OCI-LY3 (cell line): ENCODE results near the gene PSMD12.

ENCODE experiments used
- H2AFZ ChIP-seq: fragments of 200-600, 300-600 bp; shearing (Covaris generic); 2 replicates; pipeline ENCODE4 v1.6.0; 2014; ENCODE audit warnings: antibody characterized with exemption, low read depth, low read length
- H3K27ac ChIP-seq: fragments of 200-600, 300-600 bp; sonication (generic); 2 replicates; pipeline ENCODE4 v1.5.1; 2014; ENCODE audit warnings: mild to moderate bottlenecking, low read length, moderate library complexity, mixed read lengths
- H3K27me3 ChIP-seq: fragments of 200-600, 300-600 bp; sonication (generic); 2 replicates; pipeline ENCODE4 v1.6.1; 2014; ENCODE audit warnings: low read depth, low read length, mixed read lengths
- H3K36me3 ChIP-seq: fragments of 200-600, 300-600 bp; sonication (generic); replicated peaks from 2 replicates; pipeline ENCODE3; 2014; ENCODE audit warnings: low read depth, low read length, mixed read lengths
- H3K4me1 ChIP-seq: fragments of 300-600, 200-600 bp; sonication (generic); 2 replicates; pipeline ENCODE4 v1.6.1; 2014; ENCODE audit warnings: low read length, mixed read lengths
- H3K4me2 ChIP-seq: fragments of 200-600, 300-600 bp; sonication (generic); 2 replicates; pipeline ENCODE4 v1.6.1; 2014; ENCODE audit warnings: low read length, mixed read lengths
- H3K4me3 ChIP-seq: fragments of 300-600, 200-600 bp; sonication (generic); 2 replicates; pipeline ENCODE4 v1.5.1; 2014; ENCODE audit warnings: antibody characterized with exemption, mild to moderate bottlenecking, low read length, moderate library complexity
- H3K79me2 ChIP-seq: fragments of 300-600, 200-600 bp; shearing (Covaris generic); 2 replicates; pipeline ENCODE4 v1.6.1; 2014; ENCODE audit warnings: mild to moderate bottlenecking, low read length, mixed read lengths
- H3K9ac ChIP-seq: fragments of 300-600, 200-600 bp; shearing (Covaris generic); 2 replicates; pipeline ENCODE4 v1.6.0; 2014; ENCODE audit warnings: mild to moderate bottlenecking, low read length, moderate library complexity
- H3K9me3 ChIP-seq: fragments of 200-600, 300-600 bp; shearing (Covaris generic); 2 replicates; pipeline ENCODE4 v1.6.1; 2014; ENCODE audit warnings: low read length, mixed read lengths; ENCODE audit not compliant: insufficient read depth
- H4K20me1 ChIP-seq: fragments of 200-600, 300-600 bp; sonication (generic); 2 replicates; pipeline ENCODE4 v1.6.1; 2016; ENCODE audit warnings: low read length, mixed read lengths; ENCODE audit not compliant: insufficient read depth
- EZH2phosphoT487 ChIP-seq: fragments of 200-600 bp; shearing (Covaris generic); IDR thresholded peaks from 2 replicates; pipeline ENCODE4 v1.6.1; 2018; ENCODE audit warnings: antibody characterized with exemption, mixed run types, low read depth
- TF ChIP-seq, protein P1 (sequence below): fragments of 200-600, 300-600 bp; sonication (generic); IDR thresholded peaks from 2 replicates; pipeline ENCODE4 v1.5.1; 2014; ENCODE audit warnings: antibody characterized with exemption, low read length, low read depth

PSMD12 gene

GRCh38 chr17:67365738-67366192, 612 bp downstream of the PSMD12 start:
- Histone ChIP-seq H4K20me1 (peaks cover 34% of the 10 kb centered on the region), H3K79me2 (peaks cover 57% of the 10 kb centered on the region), H3K27ac (peak overlapping the region; percentile 53), H3K9me3 (no peaks in the 10 kb centered on the region), H3K36me3 (peaks cover 15% of the 10 kb centered on the region), H3K4me3 (peak overlapping the region; percentile 96), H3K9ac (peak overlapping the region; percentile 82), H3K4me1 (peaks cover 17% of the 10 kb centered on the region), H3K4me2 (peak overlapping the region; percentile 89), H3K27me3 (no peaks in the 10 kb centered on the region), H2AFZ (no peak overlapping the region)
- TF ChIP-seq, protein P1, sequence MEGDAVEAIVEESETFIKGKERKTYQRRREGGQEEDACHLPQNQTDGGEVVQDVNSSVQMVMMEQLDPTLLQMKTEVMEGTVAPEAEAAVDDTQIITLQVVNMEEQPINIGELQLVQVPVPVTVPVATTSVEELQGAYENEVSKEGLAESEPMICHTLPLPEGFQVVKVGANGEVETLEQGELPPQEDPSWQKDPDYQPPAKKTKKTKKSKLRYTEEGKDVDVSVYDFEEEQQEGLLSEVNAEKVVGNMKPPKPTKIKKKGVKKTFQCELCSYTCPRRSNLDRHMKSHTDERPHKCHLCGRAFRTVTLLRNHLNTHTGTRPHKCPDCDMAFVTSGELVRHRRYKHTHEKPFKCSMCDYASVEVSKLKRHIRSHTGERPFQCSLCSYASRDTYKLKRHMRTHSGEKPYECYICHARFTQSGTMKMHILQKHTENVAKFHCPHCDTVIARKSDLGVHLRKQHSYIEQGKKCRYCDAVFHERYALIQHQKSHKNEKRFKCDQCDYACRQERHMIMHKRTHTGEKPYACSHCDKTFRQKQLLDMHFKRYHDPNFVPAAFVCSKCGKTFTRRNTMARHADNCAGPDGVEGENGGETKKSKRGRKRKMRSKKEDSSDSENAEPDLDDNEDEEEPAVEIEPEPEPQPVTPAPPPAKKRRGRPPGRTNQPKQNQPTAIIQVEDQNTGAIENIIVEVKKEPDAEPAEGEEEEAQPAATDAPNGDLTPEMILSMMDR = no peak
- no peak for TF ChIP-seq EZH2phosphoT487

- H2AFZ ChIP-seq = no peak overlapping the region
- TF ChIP-seq EZH2phosphoT487 = no peak
- TF ChIP-seq, protein P1 = no peak
- H3K27me3 ChIP-seq = no peaks in the 10 kb centered on the region
- H3K36me3 ChIP-seq = peaks cover 21% of the 10 kb centered on the region
- H3K9ac ChIP-seq = peak overlapping the region; percentile 82
- H3K4me3 ChIP-seq = peak overlapping the region; percentile 96
- peaks cover 64% of the 10 kb centered on the region for H3K79me2 ChIP-seq
- H3K4me2 ChIP-seq = peak overlapping the region; percentile 89
- H4K20me1 ChIP-seq = peaks cover 39% of the 10 kb centered on the region
- H3K4me1 ChIP-seq = peaks cover 18% of the 10 kb centered on the region
- H3K9me3 ChIP-seq = no peaks in the 10 kb centered on the region
- H3K27ac ChIP-seq = peak overlapping the region; percentile 53
Measured at GRCh38 chr17:67364847-67365737, 1.3 kb downstream of the PSMD12 start.

DNA sequence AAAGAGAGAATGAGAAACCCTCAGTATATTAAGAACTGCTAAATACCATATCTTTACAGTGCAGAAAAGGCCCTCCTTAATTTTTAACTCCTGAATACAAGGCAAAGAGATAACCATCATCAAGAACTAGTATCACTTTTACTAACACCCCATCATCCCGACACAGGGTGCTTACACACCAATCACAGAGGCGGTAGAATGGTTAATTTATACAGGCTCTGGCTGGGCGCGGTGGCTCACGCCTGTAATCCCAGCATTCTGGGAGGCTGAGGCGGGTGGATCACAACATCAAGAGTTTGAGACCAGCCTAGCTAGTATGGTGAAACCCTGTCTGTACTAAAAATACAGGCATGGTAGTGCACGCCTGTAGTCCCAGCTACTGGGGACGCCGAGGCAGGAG, 4.2 kb downstream of the PSMD12 start:
- H3K79me2 ChIP-seq = peaks cover 92% of the 10 kb centered on the region
- no peaks in the 10 kb centered on the region for H3K27me3 ChIP-seq
- no peak overlapping the region for H3K9ac ChIP-seq
- TF ChIP-seq EZH2phosphoT487 = no peak
- TF ChIP-seq, protein P1 = no peak
- no peak overlapping the region for H2AFZ ChIP-seq
- H3K4me3 ChIP-seq = no peak overlapping the region
- H3K9me3 ChIP-seq = no peaks in the 10 kb centered on the region
- H3K27ac ChIP-seq = no peak overlapping the region
- peaks cover 47% of the 10 kb centered on the region for H4K20me1 ChIP-seq
- peaks cover 20% of the 10 kb centered on the region for H3K4me1 ChIP-seq
- peaks cover 23% of the 10 kb centered on the region for H3K36me3 ChIP-seq
- H3K4me2 ChIP-seq = no peak overlapping the region

GRCh38 chr17:67360880-67361279, 5.5 kb downstream of the PSMD12 start:
- Histone ChIP-seq H3K27me3 (no peaks in the 10 kb centered on the region), H3K4me3 (no peak overlapping the region), H4K20me1 (peaks cover 47% of the 10 kb centered on the region), H3K4me1 (peaks cover 16% of the 10 kb centered on the region), H3K4me2 (no peak overlapping the region), H3K9me3 (no peaks in the 10 kb centered on the region), H3K79me2 (peaks cover 94% of the 10 kb centered on the region), H3K36me3 (peaks cover 32% of the 10 kb centered on the region), H2AFZ (no peak overlapping the region), H3K9ac (no peak overlapping the region), H3K27ac (no peak overlapping the region)
- TF ChIP-seq EZH2phosphoT487 = no peak
- TF ChIP-seq, protein P1 = no peak
